ENCODE results near the gene INPP5D.
"Not testable (repeated sequence)": the region's sequence is repeated elsewhere in the genome, so short reads cannot be mapped to it uniquely, and the experiment has no call there.

INPP5D gene

GRCh38 chr2:233193738-233194137, 133.6 kb downstream of the INPP5D start:
- in situ Hi-C loops (cut with HindIII; ENCODE audit: low sequenced_read_pairs), result no loop called here

GRCh38 chr2:233195027-233195426, 134.9 kb downstream of the INPP5D start:
- in situ Hi-C loops (cut with HindIII; ENCODE audit: low sequenced_read_pairs), result no loop called here

GRCh38 chr2:233197022-233197421, 136.9 kb downstream of the INPP5D start:
- in situ Hi-C loops (cut with HindIII; ENCODE audit: low sequenced_read_pairs), result no loop called here

GRCh38 chr2:233198026-233198425, 137.9 kb downstream of the INPP5D start:
- in situ Hi-C loops (cut with HindIII; ENCODE audit: low sequenced_read_pairs), result no loop called here

GRCh38 chr2:233199870-233200269, 139.7 kb downstream of the INPP5D start:
- in situ Hi-C loops (cut with HindIII; ENCODE audit: low sequenced_read_pairs), result no loop called here

GRCh38 chr2:233200790-233201189, 140.6 kb downstream of the INPP5D start:
- in situ Hi-C loops (cut with HindIII; ENCODE audit: low sequenced_read_pairs), result not testable (repeated sequence)

GRCh38 chr2:233201258-233202013, 141.3 kb downstream of the INPP5D start:
- in situ Hi-C loops (cut with HindIII; ENCODE audit: low sequenced_read_pairs), result no loop called here

- in situ Hi-C loops (cut with HindIII; ENCODE audit: low sequenced_read_pairs), result no loop called here
These were observed 142.4 kb downstream of the INPP5D start for GRCh38 chr2:233202531-233202944.

GRCh38 chr2:233203060-233203459, 142.9 kb downstream of the INPP5D start:
- in situ Hi-C loops (cut with HindIII; ENCODE audit: low sequenced_read_pairs), result no loop called here

GRCh38 chr2:233204286-233204936, 144.3 kb downstream of the INPP5D start:
- in situ Hi-C loops (cut with HindIII; ENCODE audit: low sequenced_read_pairs), result no loop called here

GRCh38 chr2:233208382-233209116, 148.4 kb downstream of the INPP5D start:
- in situ Hi-C loops (cut with HindIII; ENCODE audit: low sequenced_read_pairs), result no loop called here

GRCh38 chr2:233209117-233209532, 149.0 kb downstream of the INPP5D start:
- in situ Hi-C loops (cut with HindIII; ENCODE audit: low sequenced_read_pairs), result no loop called here

GRCh38 chr2:233209533-233210171, 149.5 kb downstream of the INPP5D start:
- in situ Hi-C loops (cut with HindIII; ENCODE audit: low sequenced_read_pairs), result no loop called here

GRCh38 chr2:233210281-233210680, 150.1 kb downstream of the INPP5D start:
- in situ Hi-C loops (cut with HindIII; ENCODE audit: low sequenced_read_pairs), result no loop called here

- in situ Hi-C loops (cut with HindIII; ENCODE audit: low sequenced_read_pairs), result no loop called here
These were observed 150.9 kb downstream of the INPP5D start for GRCh38 chr2:233210843-233211547.

- in situ Hi-C loops (cut with HindIII; ENCODE audit: low sequenced_read_pairs), result no loop called here
These were observed 151.4 kb downstream of the INPP5D start for GRCh38 chr2:233211548-233211895.

GRCh38 chr2:233213011-233213410, 152.9 kb downstream of the INPP5D start:
- in situ Hi-C loops (cut with HindIII; ENCODE audit: low sequenced_read_pairs), result no loop called here

GRCh38 chr2:233213975-233214374, 153.8 kb downstream of the INPP5D start:
- in situ Hi-C loops (cut with HindIII; ENCODE audit: low sequenced_read_pairs), result no loop called here

GRCh38 chr2:233217892-233218377, 157.8 kb downstream of the INPP5D start:
- in situ Hi-C loops (cut with HindIII; ENCODE audit: low sequenced_read_pairs), result no loop called here

- in situ Hi-C loops (cut with HindIII; ENCODE audit: low sequenced_read_pairs), result no loop called here
These were observed 158.7 kb downstream of the INPP5D start for GRCh38 chr2:233218836-233219235.

- in situ Hi-C loops (cut with HindIII; ENCODE audit: low sequenced_read_pairs), result no loop called here
These were observed 159.7 kb downstream of the INPP5D start for GRCh38 chr2:233219848-233220247.
